Retinal pigment epithelial cell (primary cell): ENCODE measurements around the gene WWTR1.

Experiments
- DNase-seq: peaks from one replicate; pipeline ENCODE4 v3.0.0-alpha.2; 2010; ENCODE audit warnings: low read depth
- H3K4me3 ChIP-seq: 2 replicates; pipeline ENCODE4 v1.5.1; 2011; ENCODE audit warnings: mild to moderate bottlenecking, low read length, control low read depth, moderate library complexity
- TF ChIP-seq, protein P1 (sequence below): conservative IDR thresholded peaks from 2 replicates; pipeline ENCODE4 v1.5.1; 2011; ENCODE audit warnings: low read depth, low read length, control low read depth, inconsistent platforms

WWTR1 gene

DNA sequence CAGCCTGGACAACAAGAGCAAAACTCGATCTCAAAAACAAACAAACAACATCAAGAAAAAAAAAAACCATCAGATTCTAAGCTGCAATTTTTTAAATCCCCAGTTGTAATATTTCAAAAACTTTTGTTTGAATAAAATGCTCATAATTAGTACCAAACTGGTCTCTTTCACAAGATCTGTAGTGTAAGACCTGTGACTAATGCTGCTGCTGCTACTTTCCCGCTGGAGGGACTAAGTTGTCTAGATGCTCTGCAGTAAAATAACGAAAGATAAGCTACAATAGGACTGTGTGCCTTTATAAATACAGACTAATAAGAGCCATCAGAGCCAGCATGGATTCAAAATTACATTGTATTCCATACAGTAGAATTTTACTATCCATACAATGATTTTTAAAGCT is 137.9 kb downstream of the WWTR1 start:
- TF ChIP-seq, protein P1, sequence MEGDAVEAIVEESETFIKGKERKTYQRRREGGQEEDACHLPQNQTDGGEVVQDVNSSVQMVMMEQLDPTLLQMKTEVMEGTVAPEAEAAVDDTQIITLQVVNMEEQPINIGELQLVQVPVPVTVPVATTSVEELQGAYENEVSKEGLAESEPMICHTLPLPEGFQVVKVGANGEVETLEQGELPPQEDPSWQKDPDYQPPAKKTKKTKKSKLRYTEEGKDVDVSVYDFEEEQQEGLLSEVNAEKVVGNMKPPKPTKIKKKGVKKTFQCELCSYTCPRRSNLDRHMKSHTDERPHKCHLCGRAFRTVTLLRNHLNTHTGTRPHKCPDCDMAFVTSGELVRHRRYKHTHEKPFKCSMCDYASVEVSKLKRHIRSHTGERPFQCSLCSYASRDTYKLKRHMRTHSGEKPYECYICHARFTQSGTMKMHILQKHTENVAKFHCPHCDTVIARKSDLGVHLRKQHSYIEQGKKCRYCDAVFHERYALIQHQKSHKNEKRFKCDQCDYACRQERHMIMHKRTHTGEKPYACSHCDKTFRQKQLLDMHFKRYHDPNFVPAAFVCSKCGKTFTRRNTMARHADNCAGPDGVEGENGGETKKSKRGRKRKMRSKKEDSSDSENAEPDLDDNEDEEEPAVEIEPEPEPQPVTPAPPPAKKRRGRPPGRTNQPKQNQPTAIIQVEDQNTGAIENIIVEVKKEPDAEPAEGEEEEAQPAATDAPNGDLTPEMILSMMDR = no peak
- no peak for DNase-seq
- H3K4me3 ChIP-seq = no peak overlapping the region

DNA sequence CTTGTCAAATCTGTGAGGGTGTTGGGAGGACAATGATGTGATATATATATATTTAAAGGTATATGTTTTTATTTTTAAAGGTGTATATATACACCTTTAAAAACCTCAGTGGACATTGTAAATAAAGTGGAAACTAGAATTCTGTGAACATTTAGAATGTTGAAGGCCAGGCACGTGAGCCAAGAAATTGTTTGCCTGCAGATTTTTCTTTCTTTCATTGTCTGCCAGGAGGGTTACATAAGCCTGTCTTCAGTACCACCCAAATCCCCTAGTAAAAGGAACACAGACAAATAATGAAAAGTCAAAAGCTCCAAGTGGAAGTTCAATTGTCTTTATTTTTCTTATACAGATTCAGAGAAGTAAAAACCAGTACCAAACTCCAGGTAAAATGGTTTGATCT is 140.9 kb downstream of the WWTR1 start:
- TF ChIP-seq, protein P1 = no peak
- no peak for DNase-seq
- no peak overlapping the region for H3K4me3 ChIP-seq

DNA sequence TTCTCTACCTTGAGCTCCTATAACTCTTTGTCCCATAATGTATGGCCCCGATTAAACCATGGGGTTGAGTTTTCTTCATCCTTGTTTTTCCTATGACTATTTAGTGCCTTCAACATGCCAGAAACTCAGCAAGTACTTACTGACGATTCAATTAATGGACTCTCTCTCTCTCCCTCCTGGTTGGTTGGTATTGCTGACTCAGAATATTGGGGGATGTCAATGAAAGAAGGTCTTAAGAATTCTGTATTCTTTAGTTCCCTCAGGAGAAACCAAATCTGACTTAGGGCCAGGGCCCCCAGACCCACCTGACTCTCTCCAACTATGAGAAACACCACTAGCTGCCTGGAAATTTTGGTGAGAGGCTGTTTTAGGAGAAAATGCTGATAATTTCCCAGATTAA is 142.6 kb downstream of the WWTR1 start:
- DNase-seq = no peak
- TF ChIP-seq, protein P1 = no peak
- H3K4me3 ChIP-seq = no peak overlapping the region

DNA sequence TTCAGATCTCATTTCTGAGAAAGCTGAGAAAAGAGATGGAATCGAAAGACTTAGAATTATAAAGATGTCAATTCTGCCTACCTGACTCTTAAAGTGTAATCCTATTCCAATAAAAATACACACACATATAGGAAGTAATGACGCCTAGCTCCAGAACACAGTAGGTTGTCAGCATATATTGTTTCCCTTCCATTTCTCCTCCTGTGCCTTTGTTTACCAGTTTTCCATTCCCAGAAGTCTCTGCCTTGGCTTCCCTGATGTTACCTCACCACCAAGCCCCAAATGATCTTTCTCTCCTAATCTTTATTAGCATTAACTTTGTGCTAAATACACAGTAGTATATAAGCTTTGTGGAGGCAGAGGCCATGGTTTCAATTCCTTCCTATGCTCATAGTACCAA is 143.4 kb downstream of the WWTR1 start:
- no peak overlapping the region for H3K4me3 ChIP-seq
- no peak for DNase-seq
- TF ChIP-seq, protein P1 = no peak

DNA sequence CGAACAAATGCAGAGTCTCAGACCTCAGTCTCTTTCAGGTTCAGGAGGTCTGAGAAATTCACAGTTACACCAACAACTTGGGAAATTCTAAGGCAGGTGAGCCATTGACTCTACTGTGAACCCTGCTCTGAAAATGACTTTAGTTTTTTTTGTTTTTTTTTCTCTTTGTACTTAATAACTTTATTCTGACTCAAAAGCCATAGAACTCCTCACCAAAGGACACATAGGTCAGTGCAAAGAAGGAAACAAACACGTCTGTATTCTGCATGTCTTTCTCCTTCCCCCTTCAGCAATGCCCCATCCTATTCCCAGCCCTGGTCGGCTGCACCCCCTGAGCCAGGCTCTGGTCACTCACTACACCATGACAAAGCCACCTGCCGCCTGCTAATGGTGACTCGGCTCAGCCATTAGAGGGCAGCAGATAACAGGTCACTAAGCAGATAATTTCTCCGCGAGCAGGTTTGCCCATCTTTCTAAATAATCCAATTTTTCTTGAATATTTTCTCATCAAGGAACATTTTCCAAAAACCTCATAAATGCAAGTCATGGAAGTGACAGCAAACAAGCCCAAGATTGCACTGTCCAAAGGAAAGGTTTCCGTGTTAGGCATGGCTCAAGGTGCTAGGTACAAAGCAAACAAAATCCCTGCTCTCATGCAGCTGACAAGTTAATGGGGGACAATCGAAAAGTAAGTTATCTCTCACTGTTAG is 145.6 kb downstream of the WWTR1 start:
- TF ChIP-seq, protein P1 = peak; percentile 82
- no peak overlapping the region for H3K4me3 ChIP-seq
- DNase-seq = peak; percentile 34

DNA sequence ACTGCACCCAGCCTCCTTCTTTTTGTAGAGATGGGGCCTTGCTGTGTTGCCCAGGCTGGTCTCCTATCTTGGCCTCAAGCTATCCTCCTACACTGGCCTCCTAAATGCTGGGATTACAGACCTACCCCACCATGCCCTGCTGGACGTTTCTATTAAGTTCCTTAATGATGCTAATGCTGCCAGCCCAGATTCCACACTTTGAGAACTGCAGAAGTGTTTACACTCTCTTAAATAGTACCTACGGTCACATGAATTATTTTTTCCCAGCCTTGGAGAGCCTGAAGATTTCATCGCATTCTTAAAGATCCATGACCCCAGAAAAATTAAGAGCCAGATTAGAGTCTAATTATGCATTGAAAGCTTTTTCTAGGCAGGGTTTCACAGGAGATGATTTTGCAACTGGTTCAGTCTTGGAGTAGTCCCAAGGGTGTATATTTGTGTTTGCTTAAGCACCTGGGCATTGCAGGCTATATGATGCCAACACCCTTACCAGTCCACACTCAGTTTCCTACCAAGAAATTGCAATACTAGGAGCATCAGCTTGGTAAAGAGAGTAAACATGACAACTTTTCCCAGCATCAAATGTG is 146.7 kb downstream of the WWTR1 start:
- H3K4me3 ChIP-seq = no peak overlapping the region

DNA sequence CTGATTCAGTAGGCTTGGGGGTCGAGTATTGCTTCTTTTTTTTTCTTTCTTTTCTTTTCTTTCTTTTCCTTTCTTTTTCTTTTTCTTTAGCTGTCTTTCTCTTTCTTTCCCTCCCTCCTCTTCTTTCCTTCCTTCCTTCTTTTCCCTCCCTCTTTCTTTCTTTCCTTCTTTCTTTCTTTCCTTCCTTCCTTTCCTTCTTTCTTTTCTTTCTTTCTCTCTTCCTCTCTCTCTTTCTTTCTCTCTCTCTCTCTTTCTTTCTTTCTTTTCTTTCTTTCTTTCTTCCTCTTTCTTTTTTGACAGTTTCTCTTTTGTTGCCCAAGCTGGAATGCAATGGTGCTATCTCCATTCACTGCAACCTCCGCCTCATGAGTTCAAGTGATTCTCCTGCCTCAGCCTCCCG is 147.3 kb downstream of the WWTR1 start:
- H3K4me3 ChIP-seq = no peak overlapping the region
- DNase-seq = no peak

More for the DNA sequence above, 146.7 kb downstream of the WWTR1 start:
- DNase-seq = peak; percentile 93
- TF ChIP-seq, protein P1 = peak; percentile 18

More for the DNA sequence above, 147.3 kb downstream of the WWTR1 start:
- TF ChIP-seq, protein P1 = no peak
